AG08395 (cell line): ENCODE measurements around the gene FRMD4A.

Experiments
- DNase-seq: peaks from one replicate; pipeline ENCODE4 v3.0.0; 2012; ENCODE audit warnings: mixed read lengths, low spot score

Gene FRMD4A

GRCh38 chr10:13701157-13701919 lies 629.4 kb downstream of the FRMD4A start:
- no peak for DNase-seq

- no peak for DNase-seq
Measured at GRCh38 chr10:13700473-13701144, 630.1 kb downstream of the FRMD4A start.

GRCh38 chr10:13699216-13699615 lies 631.5 kb downstream of the FRMD4A start:
- DNase-seq, result no peak

- DNase-seq, result peak; percentile 28
Measured at GRCh38 chr10:13698217-13698616, 632.5 kb downstream of the FRMD4A start.

GRCh38 chr10:13696071-13696470 lies 634.7 kb downstream of the FRMD4A start:
- DNase-seq, result no peak

- DNase-seq, result no peak
Measured at GRCh38 chr10:13695588-13695987, 635.1 kb downstream of the FRMD4A start.

GRCh38 chr10:13693783-13694700 lies 636.7 kb downstream of the FRMD4A start:
- DNase-seq, result no peak

GRCh38 chr10:13690281-13690825 lies 640.4 kb downstream of the FRMD4A start:
- no peak for DNase-seq

- peak; percentile 11 for DNase-seq
Measured at GRCh38 chr10:13686331-13686752, 644.4 kb downstream of the FRMD4A start.

GRCh38 chr10:13685885-13686284 lies 644.8 kb downstream of the FRMD4A start:
- no peak for DNase-seq

- peak; percentile 28 for DNase-seq
Measured at GRCh38 chr10:13684806-13685482, 645.8 kb downstream of the FRMD4A start.

- DNase-seq, result peak; percentile 76
Measured at GRCh38 chr10:13684252-13684791, 646.4 kb downstream of the FRMD4A start.

GRCh38 chr10:13683017-13683416 lies 647.7 kb downstream of the FRMD4A start:
- DNase-seq, result no peak

- DNase-seq, result no peak
Measured at GRCh38 chr10:13681960-13682359, 648.8 kb downstream of the FRMD4A start.

- no peak for DNase-seq
Measured at GRCh38 chr10:13681528-13681927, 649.2 kb downstream of the FRMD4A start.

- DNase-seq, result no peak
Measured at GRCh38 chr10:13681095-13681494, 649.6 kb downstream of the FRMD4A start.

- no peak for DNase-seq
Measured at GRCh38 chr10:13678101-13678843, 652.5 kb downstream of the FRMD4A start.

GRCh38 chr10:13674645-13675588 lies 655.8 kb downstream of the FRMD4A start:
- DNase-seq, result no peak

GRCh38 chr10:13673156-13673555 lies 657.6 kb downstream of the FRMD4A start:
- no peak for DNase-seq
